Peyer's patch (tissue), 4 donors: ENCODE measurements around the gene PIK3C3.

ENCODE experiments used
- CTCF ChIP-seq, 6 experiments: fragments of 450-650 bp in 4 of 6; fragments of 200-600 bp in 2 of 6; sonication (generic) in 1 of 6; IDR thresholded peaks; one replicate each; pipeline ENCODE4 v1.5.1; 2017 to 2019; ENCODE audit warnings: antibody characterized with exemption in 6 of 6, mild to moderate bottlenecking in 3 of 6, moderate library complexity in 1 of 6
- POLR2A ChIP-seq, 2 donors: fragments of 450-650 bp; IDR thresholded peaks; one replicate each; pipeline ENCODE4 v1.5.1; 2017; ENCODE audit warnings: antibody characterized with exemption in 2 of 2, mild to moderate bottlenecking in 2 of 2, moderate library complexity in 2 of 2

- TF ChIP-seq CTCF (IDR thresholded peaks at IDR 0.05) (no peak), POLR2A (IDR thresholded peaks at IDR 0.05) (no peak)
Measured at GRCh38 chr18:42033137-42033810, 78.2 kb downstream of the PIK3C3 start.
